H1 (cell line): Measurements from ENCODE around the gene SSH2.
"Not testable (repeated sequence)": the region's sequence is repeated elsewhere in the genome, so short reads cannot be mapped to it uniquely, and the experiment has no call there.

ENCODE experiments used
- CHD2 ChIP-seq: IDR thresholded peaks from 2 replicates; pipeline ENCODE4 v1.6.1; 2012; ENCODE audit warnings: low read length, improper control_type of control experiment
- EP300 ChIP-seq, 2 experiments: IDR thresholded peaks; 1 replicate in 1 of 2; 2 replicates in 1 of 2; pipeline ENCODE4 v1.6.1; 2011 to 2012; ENCODE audit warnings: low read depth in 2 of 2, low read length in 2 of 2, mild to moderate bottlenecking in 2 of 2, borderline replicate concordance in 1 of 2, inconsistent platforms in 1 of 2, moderate library complexity in 1 of 2
- EZH2 ChIP-seq: fragments of 200-600 bp; sonication (generic); IDR thresholded peaks from 2 replicates; pipeline ENCODE4 v1.7.1; 2012; ENCODE audit warnings: low read depth, mild to moderate bottlenecking, moderate library complexity, low read length, inconsistent platforms; ENCODE audit not compliant: severe bottlenecking
- FOSL1 ChIP-seq: IDR thresholded peaks from 2 replicates; pipeline ENCODE4 v1.6.1; 2011; ENCODE audit warnings: mild to moderate bottlenecking, low read depth, low read length, moderate library complexity; ENCODE audit not compliant: insufficient read depth
- POLR2A ChIP-seq, 2 experiments: IDR thresholded peaks; 1 replicate in 1 of 2; 2 replicates in 1 of 2; pipeline ENCODE4 v1.6.1; 2011; ENCODE audit warnings: low read depth in 2 of 2, low read length in 2 of 2, mild to moderate bottlenecking in 2 of 2; ENCODE audit errors: control extremely low read depth in 1 of 2
- RAD21 ChIP-seq, 2 experiments: IDR thresholded peaks in 1 of 2; conservative IDR thresholded peaks in 1 of 2; 2 replicates each; pipeline ENCODE4 v1.6.1; 2011; ENCODE audit warnings: low read depth in 2 of 2, low read length in 2 of 2, improper control_type of control experiment in 1 of 2, inconsistent platforms in 1 of 2, mild to moderate bottlenecking in 1 of 2, moderate library complexity in 1 of 2
- SP1 ChIP-seq: IDR thresholded peaks from 2 replicates; pipeline ENCODE4 v1.6.1; 2011; ENCODE audit warnings: low read depth, low read length
- TF ChIP-seq, protein P1 (sequence below), 3 experiments: IDR thresholded peaks; 1 replicate in 2 of 3; 2 replicates in 1 of 3; pipeline versions ENCODE4 v1.5.1 to v1.6.1; 2011; ENCODE audit warnings: low read length in 3 of 3, mild to moderate bottlenecking in 3 of 3, inconsistent platforms in 2 of 3, low read depth in 1 of 3, moderate library complexity in 1 of 3; ENCODE audit not compliant: insufficient read depth in 1 of 3; ENCODE audit errors: control extremely low read depth in 1 of 3
- TF ChIP-seq, protein P2 (sequence below): IDR thresholded peaks from 2 replicates; pipeline ENCODE4 v1.6.1; 2011; ENCODE audit warnings: low read length, improper control_type of control experiment

DNA sequence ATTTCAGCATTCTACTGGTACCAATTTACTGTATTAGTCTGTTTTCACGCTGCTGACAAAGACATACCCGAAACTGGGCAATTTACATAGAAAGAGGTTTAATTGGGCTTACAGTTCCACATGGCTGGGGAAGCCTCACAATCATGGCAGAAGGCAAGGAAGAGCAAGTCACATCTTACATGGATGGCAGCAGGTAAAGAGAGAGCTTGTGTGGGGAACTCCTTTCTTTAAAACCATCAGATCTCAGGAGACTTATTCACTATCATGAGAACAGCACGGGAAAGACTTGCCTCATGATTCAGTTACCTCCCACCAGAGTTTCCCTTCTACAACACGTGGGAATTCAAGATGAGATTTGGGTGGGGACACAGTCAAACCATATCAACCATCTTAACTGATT, 72.9 kb downstream of the SSH2 start:
- not testable (repeated sequence) for TF ChIP-seq EZH2; POLR2A (IDR thresholded peaks at IDR 0.05; ENCODE audit: control extremely low read depth in 1 of 2, low read depth in 2 of 2, low read length in 2 of 2); CHD2; EP300 (IDR thresholded peaks at IDR 0.05; ENCODE audit: borderline replicate concordance in 1 of 2, low read depth in 2 of 2, low read length in 2 of 2); FOSL1; SP1; RAD21 (IDR thresholded peaks at IDR 0.05 in 1 of 2, conservative IDR thresholded peaks at IDR 0.05 in 1 of 2; ENCODE audit: low read depth in 2 of 2, low read length in 2 of 2)
- TF ChIP-seq, protein P1, sequence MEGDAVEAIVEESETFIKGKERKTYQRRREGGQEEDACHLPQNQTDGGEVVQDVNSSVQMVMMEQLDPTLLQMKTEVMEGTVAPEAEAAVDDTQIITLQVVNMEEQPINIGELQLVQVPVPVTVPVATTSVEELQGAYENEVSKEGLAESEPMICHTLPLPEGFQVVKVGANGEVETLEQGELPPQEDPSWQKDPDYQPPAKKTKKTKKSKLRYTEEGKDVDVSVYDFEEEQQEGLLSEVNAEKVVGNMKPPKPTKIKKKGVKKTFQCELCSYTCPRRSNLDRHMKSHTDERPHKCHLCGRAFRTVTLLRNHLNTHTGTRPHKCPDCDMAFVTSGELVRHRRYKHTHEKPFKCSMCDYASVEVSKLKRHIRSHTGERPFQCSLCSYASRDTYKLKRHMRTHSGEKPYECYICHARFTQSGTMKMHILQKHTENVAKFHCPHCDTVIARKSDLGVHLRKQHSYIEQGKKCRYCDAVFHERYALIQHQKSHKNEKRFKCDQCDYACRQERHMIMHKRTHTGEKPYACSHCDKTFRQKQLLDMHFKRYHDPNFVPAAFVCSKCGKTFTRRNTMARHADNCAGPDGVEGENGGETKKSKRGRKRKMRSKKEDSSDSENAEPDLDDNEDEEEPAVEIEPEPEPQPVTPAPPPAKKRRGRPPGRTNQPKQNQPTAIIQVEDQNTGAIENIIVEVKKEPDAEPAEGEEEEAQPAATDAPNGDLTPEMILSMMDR (IDR thresholded peaks at IDR 0.05; ENCODE audit: control extremely low read depth in 1 of 3, insufficient read depth in 1 of 3, low read depth in 1 of 3, low read length in 3 of 3): not testable (repeated sequence)
- TF ChIP-seq, protein P2, sequence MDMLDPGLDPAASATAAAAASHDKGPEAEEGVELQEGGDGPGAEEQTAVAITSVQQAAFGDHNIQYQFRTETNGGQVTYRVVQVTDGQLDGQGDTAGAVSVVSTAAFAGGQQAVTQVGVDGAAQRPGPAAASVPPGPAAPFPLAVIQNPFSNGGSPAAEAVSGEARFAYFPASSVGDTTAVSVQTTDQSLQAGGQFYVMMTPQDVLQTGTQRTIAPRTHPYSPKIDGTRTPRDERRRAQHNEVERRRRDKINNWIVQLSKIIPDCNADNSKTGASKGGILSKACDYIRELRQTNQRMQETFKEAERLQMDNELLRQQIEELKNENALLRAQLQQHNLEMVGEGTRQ: not testable (repeated sequence)
